Measurements from ENCODE around the gene SRD5A2. TPM values are rescaled to one million over a fixed set of nuclear protein-coding genes. Genes with fewer than 3 reads are reported as not detected.

Gene SRD5A2
- total RNA-seq, 1 donor from 2014 or later: not detected

DNA sequence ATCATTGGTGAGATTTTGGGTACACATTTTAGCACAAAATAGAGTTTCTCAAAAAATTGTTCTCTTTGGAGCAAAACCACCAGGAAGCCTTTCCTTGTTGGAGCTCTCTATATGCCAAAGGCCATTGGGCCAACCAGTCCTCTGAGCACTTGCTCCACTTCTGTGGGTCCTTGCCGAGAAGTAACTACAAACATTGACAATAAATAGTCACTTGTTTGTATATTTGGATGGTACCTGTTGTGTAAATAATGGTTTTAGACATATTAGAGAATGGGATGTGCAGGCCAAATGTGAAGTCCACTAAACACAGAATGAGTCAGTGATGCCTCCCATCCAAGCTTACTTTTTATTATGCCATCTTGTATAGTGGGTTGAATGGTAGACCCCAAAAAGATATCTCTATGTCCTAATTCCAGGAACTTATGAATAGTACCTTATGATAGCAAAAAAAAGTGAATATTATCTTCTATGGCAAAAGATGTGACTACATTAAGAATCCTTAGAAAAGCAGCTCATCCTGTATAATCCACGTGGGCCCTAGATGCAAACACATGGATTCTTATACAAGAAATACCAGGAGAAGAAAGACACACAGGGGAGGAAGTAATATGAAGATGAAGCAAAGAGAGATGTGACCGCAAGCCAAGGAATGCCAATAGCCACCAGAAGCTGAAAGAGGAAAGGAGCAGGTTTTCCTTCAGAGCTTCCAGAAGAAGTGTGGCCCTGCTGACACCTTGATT, 24.6 kb downstream of the SRD5A2 start:
- H3K9me3 Mint-ChIP-seq (ENCODE audit: unreplicated experiment): peaks cover 2% of the 10 kb centered on the region
- H3K4me1 Mint-ChIP-seq (ENCODE audit: low read depth, unreplicated experiment): no peaks in the 10 kb centered on the region

DNA sequence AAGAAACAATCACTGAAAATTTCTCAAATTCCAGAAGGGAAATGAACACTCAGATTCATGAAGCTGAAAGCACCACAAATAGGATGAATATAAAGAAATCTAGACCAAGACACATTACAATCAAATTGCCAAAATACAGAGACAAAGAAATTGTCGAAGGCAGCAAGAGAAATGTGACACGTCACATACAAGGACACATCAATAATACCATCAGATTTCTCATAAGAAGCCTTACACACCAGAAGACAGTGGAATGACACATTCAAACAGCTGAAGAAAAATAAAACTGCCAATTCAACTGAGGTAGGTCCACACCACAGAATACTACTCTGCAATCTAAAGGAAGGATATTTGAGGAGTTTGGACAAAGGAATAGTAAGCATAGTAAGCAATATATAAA, 27.4 kb downstream of the SRD5A2 start:
- TF ChIP-seq, protein P1, sequence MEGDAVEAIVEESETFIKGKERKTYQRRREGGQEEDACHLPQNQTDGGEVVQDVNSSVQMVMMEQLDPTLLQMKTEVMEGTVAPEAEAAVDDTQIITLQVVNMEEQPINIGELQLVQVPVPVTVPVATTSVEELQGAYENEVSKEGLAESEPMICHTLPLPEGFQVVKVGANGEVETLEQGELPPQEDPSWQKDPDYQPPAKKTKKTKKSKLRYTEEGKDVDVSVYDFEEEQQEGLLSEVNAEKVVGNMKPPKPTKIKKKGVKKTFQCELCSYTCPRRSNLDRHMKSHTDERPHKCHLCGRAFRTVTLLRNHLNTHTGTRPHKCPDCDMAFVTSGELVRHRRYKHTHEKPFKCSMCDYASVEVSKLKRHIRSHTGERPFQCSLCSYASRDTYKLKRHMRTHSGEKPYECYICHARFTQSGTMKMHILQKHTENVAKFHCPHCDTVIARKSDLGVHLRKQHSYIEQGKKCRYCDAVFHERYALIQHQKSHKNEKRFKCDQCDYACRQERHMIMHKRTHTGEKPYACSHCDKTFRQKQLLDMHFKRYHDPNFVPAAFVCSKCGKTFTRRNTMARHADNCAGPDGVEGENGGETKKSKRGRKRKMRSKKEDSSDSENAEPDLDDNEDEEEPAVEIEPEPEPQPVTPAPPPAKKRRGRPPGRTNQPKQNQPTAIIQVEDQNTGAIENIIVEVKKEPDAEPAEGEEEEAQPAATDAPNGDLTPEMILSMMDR (IDR thresholded peaks at IDR 0.05; ENCODE audit: partially characterized antibody, unreplicated experiment): no peak
- Mint-ChIP-seq H3K4me3 (ENCODE audit: unreplicated experiment) (no peak overlapping the region), H3K27me3 (ENCODE audit: unreplicated experiment) (peaks cover 3% of the 10 kb centered on the region), H3K4me1 (ENCODE audit: low read depth, unreplicated experiment) (no peaks in the 10 kb centered on the region), H3K27ac (ENCODE audit: unreplicated experiment) (no peak overlapping the region), H3K36me3 (ENCODE audit: unreplicated experiment) (peaks cover 13% of the 10 kb centered on the region), H3K9me3 (ENCODE audit: unreplicated experiment) (peaks cover 2% of the 10 kb centered on the region)
- no peak for DNase-seq

More for the DNA sequence above, 24.6 kb downstream of the SRD5A2 start:
- Mint-ChIP-seq H3K27me3 (ENCODE audit: unreplicated experiment) (peaks cover 3% of the 10 kb centered on the region), H3K36me3 (ENCODE audit: unreplicated experiment) (peaks cover 13% of the 10 kb centered on the region), H3K27ac (ENCODE audit: unreplicated experiment) (no peak overlapping the region), H3K4me3 (ENCODE audit: unreplicated experiment) (no peak overlapping the region)
- no peak for DNase-seq
- TF ChIP-seq, protein P1 (IDR thresholded peaks at IDR 0.05; ENCODE audit: partially characterized antibody, unreplicated experiment): no peak

DNA sequence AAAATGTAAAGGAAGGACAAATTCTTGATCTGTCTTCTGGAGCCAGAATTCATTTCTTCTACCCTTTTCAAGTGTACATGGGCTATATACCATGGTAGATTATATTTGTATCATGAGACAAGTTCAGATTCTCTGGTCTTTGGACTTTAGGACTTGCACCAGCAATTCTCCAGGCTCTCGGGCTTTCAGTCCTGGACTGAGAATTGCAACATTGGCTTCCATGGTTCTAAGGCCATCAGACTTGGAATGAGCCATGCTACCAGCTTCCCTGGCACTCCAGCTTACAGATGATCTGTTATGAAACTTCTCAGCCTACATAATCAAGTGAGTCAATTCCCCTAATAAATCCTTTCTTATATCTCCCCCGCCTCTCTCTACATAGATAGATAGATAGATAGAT, 33.3 kb downstream of the SRD5A2 start:
- no peak overlapping the region for H3K27ac Mint-ChIP-seq (ENCODE audit: unreplicated experiment)
- no peak for DNase-seq
- peaks cover 4% of the 10 kb centered on the region for H3K36me3 Mint-ChIP-seq (ENCODE audit: unreplicated experiment)
- H3K27me3 Mint-ChIP-seq (ENCODE audit: unreplicated experiment): no peaks in the 10 kb centered on the region
- no peak overlapping the region for H3K4me3 Mint-ChIP-seq (ENCODE audit: unreplicated experiment)
- no peaks in the 10 kb centered on the region for H3K4me1 Mint-ChIP-seq (ENCODE audit: low read depth, unreplicated experiment)
- no peaks in the 10 kb centered on the region for H3K9me3 Mint-ChIP-seq (ENCODE audit: unreplicated experiment)
- TF ChIP-seq, protein P1 (IDR thresholded peaks at IDR 0.05; ENCODE audit: partially characterized antibody, unreplicated experiment): no peak

DNA sequence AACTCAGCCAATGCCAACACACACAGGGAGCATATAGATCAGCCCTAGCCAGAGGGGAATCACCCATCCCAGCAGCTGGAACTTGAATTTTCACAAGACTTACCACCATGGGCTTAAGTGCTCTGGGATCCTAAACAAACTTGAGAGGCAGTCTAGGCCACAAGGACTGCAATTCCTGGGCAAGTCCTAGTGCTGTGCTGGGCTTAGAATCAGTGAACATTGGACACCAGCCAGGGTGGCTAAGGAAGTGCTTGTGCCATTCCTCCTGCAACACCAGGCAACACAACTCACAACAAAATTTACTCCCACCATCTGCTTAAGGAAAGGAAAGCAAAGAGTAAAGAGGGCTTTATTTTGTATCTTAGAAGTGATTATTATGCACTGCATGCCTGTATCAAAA, 38.9 kb downstream of the SRD5A2 start:
- Mint-ChIP-seq H3K27ac (ENCODE audit: unreplicated experiment) (no peak overlapping the region), H3K9me3 (ENCODE audit: unreplicated experiment) (no peaks in the 10 kb centered on the region), H3K36me3 (ENCODE audit: unreplicated experiment) (peaks cover 5% of the 10 kb centered on the region), H3K27me3 (ENCODE audit: unreplicated experiment) (no peaks in the 10 kb centered on the region), H3K4me3 (ENCODE audit: unreplicated experiment) (no peak overlapping the region), H3K4me1 (ENCODE audit: low read depth, unreplicated experiment) (no peaks in the 10 kb centered on the region)
- DNase-seq: no peak
- TF ChIP-seq, protein P1 (IDR thresholded peaks at IDR 0.05; ENCODE audit: partially characterized antibody, unreplicated experiment): no peak

DNA sequence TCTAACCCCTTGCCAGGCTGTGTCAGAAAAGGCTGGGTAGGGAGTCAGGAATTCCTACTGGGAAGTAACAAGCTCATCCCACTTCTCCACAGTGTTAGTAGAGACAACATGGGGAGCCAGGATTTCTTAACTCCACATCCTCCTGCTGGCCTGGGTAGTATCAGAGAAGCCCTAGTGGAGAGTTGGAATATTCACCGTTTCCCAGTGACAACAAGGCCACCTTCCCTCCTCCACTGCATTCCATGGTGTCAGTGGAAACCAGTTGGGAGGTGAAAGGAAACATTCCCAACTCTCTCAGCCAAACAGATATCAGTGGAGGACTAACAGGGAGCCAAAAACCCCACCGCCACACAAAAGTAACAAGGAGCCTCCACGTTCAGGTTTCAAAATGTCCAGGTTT, 41.2 kb downstream of the SRD5A2 start:
- peaks cover 5% of the 10 kb centered on the region for H3K36me3 Mint-ChIP-seq (ENCODE audit: unreplicated experiment)
- no peak for DNase-seq
- H3K4me3 Mint-ChIP-seq (ENCODE audit: unreplicated experiment): no peak overlapping the region
- H3K27me3 Mint-ChIP-seq (ENCODE audit: unreplicated experiment): no peaks in the 10 kb centered on the region
- H3K27ac Mint-ChIP-seq (ENCODE audit: unreplicated experiment): no peak overlapping the region
- H3K4me1 Mint-ChIP-seq (ENCODE audit: low read depth, unreplicated experiment): no peaks in the 10 kb centered on the region
- TF ChIP-seq, protein P1 (IDR thresholded peaks at IDR 0.05; ENCODE audit: partially characterized antibody, unreplicated experiment): no peak
- no peaks in the 10 kb centered on the region for H3K9me3 Mint-ChIP-seq (ENCODE audit: unreplicated experiment)

Data from glutamatergic neuron (in vitro differentiated cells).